Coronary artery (tissue), 2 donors: ENCODE measurements around the gene TBX18.
A peak's percentile ranks its signal among the peaks of the same experiment; 100 is the strongest.

Experiments used
- DNase-seq: peaks from one replicate; pipeline ENCODE4 v3.0.0-alpha.2; 2017; ENCODE audit warnings: low spot score
- H3K27ac ChIP-seq, 2 donors: fragments of 200-600 bp; sonication (generic); one replicate each; pipeline ENCODE4 v1.5.1; 2016 to 2019
- H3K4me3 ChIP-seq: fragments of 200-600 bp; sonication (generic); 2 replicates; pipeline ENCODE4 v1.5.1; 2016; ENCODE audit warnings: mild to moderate bottlenecking, moderate library complexity
- CTCF ChIP-seq: fragments of 200-600 bp; sonication (generic); IDR thresholded peaks from one replicate; pipeline ENCODE4 v1.5.1; 2019; ENCODE audit warnings: antibody characterized with exemption

Gene TBX18

GRCh38 chr6:84651583-84651982 lies 112.8 kb downstream of the TBX18 start:
- H3K4me3 ChIP-seq, result no peak overlapping the region
- peak overlapping the region in 1 of 2 donors; percentile 49 for H3K27ac ChIP-seq
- TF ChIP-seq CTCF, result no peak
- DNase-seq, result no peak

GRCh38 chr6:84648444-84648843 lies 116.0 kb downstream of the TBX18 start:
- TF ChIP-seq CTCF, result no peak
- DNase-seq, result no peak
- Histone ChIP-seq H3K27ac (no peak overlapping the region), H3K4me3 (no peak overlapping the region)

- no peak for TF ChIP-seq CTCF
- H3K27ac ChIP-seq, result no peak overlapping the region
- H3K4me3 ChIP-seq, result no peak overlapping the region
- no peak for DNase-seq
Observed at GRCh38 chr6:84645563-84646266, 118.7 kb downstream of the TBX18 start.

GRCh38 chr6:84645000-84645399 lies 119.4 kb downstream of the TBX18 start:
- Histone ChIP-seq H3K27ac (no peak overlapping the region), H3K4me3 (no peak overlapping the region)
- DNase-seq, result no peak
- TF ChIP-seq CTCF, result no peak

GRCh38 chr6:84643778-84644177 lies 120.6 kb downstream of the TBX18 start:
- Histone ChIP-seq H3K4me3 (no peak overlapping the region), H3K27ac (no peak overlapping the region)
- DNase-seq, result no peak
- no peak for TF ChIP-seq CTCF

GRCh38 chr6:84641076-84641475 lies 123.3 kb downstream of the TBX18 start:
- DNase-seq, result no peak
- no peak for TF ChIP-seq CTCF
- Histone ChIP-seq H3K27ac (no peak overlapping the region), H3K4me3 (no peak overlapping the region)

- no peak overlapping the region for H3K4me3 ChIP-seq
- DNase-seq, result no peak
- no peak overlapping the region for H3K27ac ChIP-seq
- TF ChIP-seq CTCF, result no peak
Observed at GRCh38 chr6:84639396-84639795, 125.0 kb downstream of the TBX18 start.
